Transverse colon (tissue), 4 donors: ENCODE measurements around the gene ZNF581.

Source experiments
- CTCF ChIP-seq, 5 experiments: fragments of 200-600 bp in 3 of 5; fragments of 450-650 bp in 2 of 5; sonication (generic) in 3 of 5; IDR thresholded peaks; 1 replicate in 2 of 5; 2 replicates in 3 of 5; pipeline ENCODE4 v1.5.1; 2016 to 2017; ENCODE audit warnings: antibody characterized with exemption in 5 of 5, inconsistent platforms in 3 of 5, mild to moderate bottlenecking in 2 of 5, moderate library complexity in 1 of 5
- EP300 ChIP-seq: sonication (generic); formaldehyde crosslinking; IDR thresholded peaks from one replicate; pipeline ENCODE4 v1.6.1; 2017; ENCODE audit warnings: antibody characterized with exemption, low read depth
- POLR2A ChIP-seq: fragments of 450-650 bp; IDR thresholded peaks from one replicate; pipeline ENCODE4 v1.6.1; 2016; ENCODE audit warnings: antibody characterized with exemption, mild to moderate bottlenecking, moderate library complexity
- POLR2AphosphoS5 ChIP-seq, 3 donors: sonication (generic); formaldehyde crosslinking; IDR thresholded peaks; one replicate each; pipeline ENCODE4 v1.6.1; 2016; ENCODE audit warnings: antibody characterized with exemption in 3 of 3

DNA sequence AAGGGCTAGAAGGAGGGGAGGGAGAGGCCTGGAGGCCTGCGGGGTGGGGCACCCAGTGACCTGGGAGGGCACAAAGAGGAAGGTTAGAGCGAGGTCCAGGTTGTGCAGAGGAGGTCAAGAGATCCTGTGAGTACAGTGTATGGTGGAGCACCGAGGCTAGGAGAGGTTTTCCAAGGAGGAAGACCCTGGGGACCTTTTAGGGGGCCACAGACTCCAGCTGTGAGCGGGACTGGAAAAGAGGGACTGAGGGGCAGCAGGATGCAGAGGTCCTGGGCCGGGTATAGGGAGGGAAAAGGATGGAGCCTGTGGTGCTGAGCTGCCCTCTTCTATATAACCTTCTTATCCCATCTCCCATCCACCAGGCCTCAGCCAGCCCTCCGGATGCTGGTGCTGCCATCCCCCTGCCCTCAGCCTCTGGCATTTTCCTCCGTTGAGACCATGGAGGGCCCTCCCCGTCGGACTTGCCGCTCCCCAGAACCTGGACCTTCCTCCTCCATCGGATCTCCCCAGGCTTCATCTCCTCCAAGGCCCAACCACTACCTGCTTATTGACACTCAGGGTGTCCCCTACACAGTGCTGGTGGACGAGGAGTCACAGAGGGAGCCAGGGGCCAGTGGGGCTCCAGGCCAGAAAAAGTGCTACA lies 863 bp downstream of the ZNF581 start:
- TF ChIP-seq CTCF (IDR thresholded peaks at IDR 0.05) (no peak), POLR2A (no peak), POLR2AphosphoS5 (IDR thresholded peaks at IDR 0.05) (no peak), EP300 (no peak)
